GM21529 (cell line): Measurements from ENCODE around the gene TJP2.

Experiments used
- ATAC-seq: cut with Tn5 transposase; IDR thresholded peaks from one replicate; pipeline ENCODE4 v1.9.1; 2021; ENCODE audit not compliant: unreplicated experiment

TJP2 gene

GRCh38 chr9:69222970-69223369 is 48.9 kb downstream of the TJP2 start:
- ATAC-seq = no peak

GRCh38 chr9:69223605-69224004 is 49.5 kb downstream of the TJP2 start:
- no peak for ATAC-seq

- no peak for ATAC-seq
Measured at GRCh38 chr9:69229367-69229766, 55.3 kb downstream of the TJP2 start.

- ATAC-seq = no peak
Measured at GRCh38 chr9:69232135-69232534, 58.1 kb downstream of the TJP2 start.

GRCh38 chr9:69234683-69235082 is 60.6 kb downstream of the TJP2 start:
- no peak for ATAC-seq

- no peak for ATAC-seq
Measured at GRCh38 chr9:69236188-69236587, 62.1 kb downstream of the TJP2 start.

- ATAC-seq = no peak
Measured at GRCh38 chr9:69237702-69238295, 63.7 kb downstream of the TJP2 start.

- no peak for ATAC-seq
Measured at GRCh38 chr9:69243116-69243515, 69.0 kb downstream of the TJP2 start.

GRCh38 chr9:69246629-69247028 is 72.6 kb downstream of the TJP2 start:
- ATAC-seq = no peak

GRCh38 chr9:69248005-69248404 is 73.9 kb downstream of the TJP2 start:
- no peak for ATAC-seq

- no peak for ATAC-seq
Measured at GRCh38 chr9:69249337-69249736, 75.3 kb downstream of the TJP2 start.

- no peak for ATAC-seq
Measured at GRCh38 chr9:69250681-69251080, 76.6 kb downstream of the TJP2 start.

- no peak for ATAC-seq
Measured at GRCh38 chr9:69252436-69252835, 78.4 kb downstream of the TJP2 start.

- no peak for ATAC-seq
Measured at GRCh38 chr9:69253057-69253456, 79.0 kb downstream of the TJP2 start.

GRCh38 chr9:69254223-69254622 is 80.1 kb downstream of the TJP2 start:
- no peak for ATAC-seq

- ATAC-seq = no peak
Measured at GRCh38 chr9:69255591-69255990, 81.5 kb downstream of the TJP2 start.

- ATAC-seq = no peak
Measured at GRCh38 chr9:69258551-69258950, 84.5 kb downstream of the TJP2 start.

GRCh38 chr9:69260161-69260560 is 86.1 kb downstream of the TJP2 start:
- no peak for ATAC-seq

- ATAC-seq = no peak
Measured at GRCh38 chr9:69261636-69262035, 87.6 kb downstream of the TJP2 start.

GRCh38 chr9:69264526-69264925 is 90.4 kb downstream of the TJP2 start:
- ATAC-seq = no peak

GRCh38 chr9:69265891-69266290 is 91.8 kb downstream of the TJP2 start:
- ATAC-seq = no peak

- no peak for ATAC-seq
Measured at GRCh38 chr9:69272212-69272611, 98.1 kb downstream of the TJP2 start.

- ATAC-seq = peak; percentile 44
Measured at GRCh38 chr9:69273161-69273560, 99.1 kb downstream of the TJP2 start.

- ATAC-seq = no peak
Measured at GRCh38 chr9:69276775-69277174, 102.7 kb downstream of the TJP2 start.
